ENCODE results near the gene ULK3.
A peak's percentile ranks its signal among the peaks of the same experiment; 100 is the strongest.
"Not testable (repeated sequence)": the region's sequence is repeated elsewhere in the genome, so short reads cannot be mapped to it uniquely, and the experiment has no call there.

The ULK3 gene

GRCh38 chr15:74842581-74843444 is at the start of gene ULK3:
Gene ULK3, minus strand, starts transcription at chr15:74843156. Its CDS starts 51 bp downstream, at chr15:74843105.
- DNase-seq = peak; percentile 85 to 89

- DNase-seq = no peak
These were observed 49.4 kb upstream of the ULK3 start for GRCh38 chr15:74892313-74892712.

GRCh38 chr15:74891469-74891868 is 48.5 kb upstream of the ULK3 start:
- no peak for DNase-seq

GRCh38 chr15:74890665-74890960 is 47.7 kb upstream of the ULK3 start:
- no peak for DNase-seq

- DNase-seq = peak; percentile 81 to 84
These were observed 47.1 kb upstream of the ULK3 start, which contains the start of gene MPI for GRCh38 chr15:74889883-74890664. Gene MPI, plus strand, starts transcription at chr15:74890042. Its CDS starts 32 bp downstream, at chr15:74890074.

- no peak for DNase-seq
These were observed 46.5 kb upstream of the ULK3 start for GRCh38 chr15:74889390-74889882.

- DNase-seq = no peak
These were observed 45.8 kb upstream of the ULK3 start for GRCh38 chr15:74888716-74889115.

- not testable (repeated sequence) for DNase-seq
These were observed 44.7 kb upstream of the ULK3 start for GRCh38 chr15:74887537-74888193.

- no peak for DNase-seq
These were observed 42.5 kb upstream of the ULK3 start for GRCh38 chr15:74885461-74885860.

GRCh38 chr15:74884428-74885223 is 41.7 kb upstream of the ULK3 start:
- no peak for DNase-seq

- DNase-seq = no peak
These were observed 39.6 kb upstream of the ULK3 start for GRCh38 chr15:74882528-74882927.

- DNase-seq = no peak
These were observed 35.3 kb upstream of the ULK3 start for GRCh38 chr15:74878273-74878672.

GRCh38 chr15:74873756-74874424 is 30.9 kb upstream of the ULK3 start:
- no peak for DNase-seq

GRCh38 chr15:74873036-74873755 is 30.2 kb upstream of the ULK3 start, which contains the start of gene SCAMP2:
Gene SCAMP2, minus strand, starts transcription at chr15:74873365. Its CDS starts 110 bp downstream, at chr15:74873255.
- peak; percentile 82 to 84 for DNase-seq

GRCh38 chr15:74872702-74873035 is 29.7 kb upstream of the ULK3 start:
- no peak for DNase-seq

GRCh38 chr15:74870436-74871215 is 27.7 kb upstream of the ULK3 start:
- DNase-seq = no peak

GRCh38 chr15:74869726-74870407 is 26.9 kb upstream of the ULK3 start:
- no peak for DNase-seq

GRCh38 chr15:74869372-74869725 is 26.4 kb upstream of the ULK3 start:
- DNase-seq = no peak

- DNase-seq = no peak
These were observed 25.1 kb upstream of the ULK3 start for GRCh38 chr15:74868059-74868458.

All from activated CD4-positive, alpha-beta T cell treated with anti-CD3 and anti-CD28 coated beads, Interleukin-2, amount 50 U/mL, for 4 hours (primary cell).